ENCODE data around the gene SLC25A39. TPM values are rescaled to one million over a fixed set of nuclear protein-coding genes. Genes with fewer than 3 reads are reported as not detected.
A peak's percentile ranks its signal among the peaks of the same experiment; 100 is the strongest.
"Not testable (repeated sequence)": the region's sequence is repeated elsewhere in the genome, so short reads cannot be mapped to it uniquely, and the experiment has no call there.

SLC25A39 gene
- polyA plus RNA-seq, 1 experiment = 84.5 TPM

- DNase-seq (ENCODE audit: low read depth) = no peak
- H3K4me3 ChIP-seq (ENCODE audit: low read depth, low read length) = no peak overlapping the region
- TF ChIP-seq CTCF (IDR thresholded peaks at IDR 0.05; ENCODE audit: insufficient read depth, low read depth, low read length) = no peak
- H3K27me3 ChIP-seq (ENCODE audit: control insufficient read depth, insufficient read depth, low read length) = no peaks in the 10 kb centered on the region
- peaks cover 22% of the 10 kb centered on the region for H3K36me3 ChIP-seq (ENCODE audit: control insufficient read depth, insufficient read depth, low read length)
- CTCF ChIA-PET = interaction anchor here (0.8 to 7.1 kb wide), 12 partner anchors 8 to 306 kb away, joined by 3 to 69 read pairs (median 4); partner anchors contain the start of gene FAM171A2
- POLR2A ChIA-PET = no interaction called here
These were observed 25.0 kb upstream of the SLC25A39 start for GRCh38 chr17:44349553-44350070.

- TF ChIP-seq CTCF (IDR thresholded peaks at IDR 0.05; ENCODE audit: insufficient read depth, low read depth, low read length) = no peak
- DNase-seq (ENCODE audit: low read depth) = no peak
- ChIA-PET CTCF (interaction anchor here (1.2 to 7.1 kb wide), 4 partner anchors 12 to 306 kb away, joined by 3 to 69 read pairs (median 4); partner anchors contain the start of gene FAM171A2), POLR2A (no interaction called here)
- Histone ChIP-seq H3K27me3 (ENCODE audit: control insufficient read depth, insufficient read depth, low read length) (no peaks in the 10 kb centered on the region), H3K36me3 (ENCODE audit: control insufficient read depth, insufficient read depth, low read length) (peaks cover 22% of the 10 kb centered on the region), H3K4me3 (ENCODE audit: low read depth, low read length) (no peak overlapping the region)
These were observed 24.4 kb upstream of the SLC25A39 start for GRCh38 chr17:44348988-44349364.

DNA sequence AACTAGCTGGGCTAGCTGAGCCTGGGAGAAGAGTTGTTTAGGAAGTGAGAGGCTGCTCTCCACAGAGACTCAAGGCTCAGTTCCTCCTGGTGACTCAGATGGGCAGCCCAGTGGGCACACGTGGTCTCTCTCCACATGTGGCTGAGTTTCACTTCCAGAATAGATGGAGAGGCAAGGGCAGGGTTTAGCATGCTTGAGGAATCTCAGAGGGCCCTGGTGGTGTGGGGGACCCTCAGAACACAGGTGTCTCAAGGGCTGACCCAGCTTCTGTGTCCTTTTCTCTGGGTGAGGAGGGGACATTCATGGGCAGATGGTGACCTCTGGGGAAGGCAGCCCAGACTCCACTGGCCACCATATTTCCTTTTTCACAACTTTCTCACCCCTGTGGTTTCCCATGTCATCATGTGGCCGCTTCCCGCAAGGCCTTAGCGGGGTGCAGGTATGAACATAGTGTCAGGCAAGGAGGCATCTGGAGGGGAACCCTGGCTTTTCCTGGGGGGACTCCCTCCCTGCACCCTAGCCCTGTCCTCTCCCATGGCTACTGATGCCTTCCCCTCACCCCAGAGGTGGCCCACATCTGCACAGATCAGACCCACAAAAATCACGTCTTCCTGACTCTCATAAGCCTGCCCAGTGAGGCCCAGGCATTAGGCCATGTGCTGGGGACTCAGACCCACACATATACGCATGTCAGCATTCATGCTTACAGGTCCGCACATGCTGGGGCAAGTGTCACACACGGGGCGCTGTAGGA is 23.8 kb upstream of the SLC25A39 start:
- TF ChIP-seq CTCF (IDR thresholded peaks at IDR 0.05; ENCODE audit: insufficient read depth, low read depth, low read length) = no peak
- DNase-seq (ENCODE audit: low read depth) = no peak
- peaks cover 22% of the 10 kb centered on the region for H3K36me3 ChIP-seq (ENCODE audit: control insufficient read depth, insufficient read depth, low read length)
- no peak overlapping the region for H3K4me3 ChIP-seq (ENCODE audit: low read depth, low read length)
- ChIA-PET CTCF (interaction anchor here (0.8 to 7.1 kb wide), 8 partner anchors 13 to 175 kb away, joined by 3 to 69 read pairs (median 4); partner anchors contain the start of gene FAM171A2), POLR2A (no interaction called here)
- H3K27me3 ChIP-seq (ENCODE audit: control insufficient read depth, insufficient read depth, low read length) = no peaks in the 10 kb centered on the region

DNA sequence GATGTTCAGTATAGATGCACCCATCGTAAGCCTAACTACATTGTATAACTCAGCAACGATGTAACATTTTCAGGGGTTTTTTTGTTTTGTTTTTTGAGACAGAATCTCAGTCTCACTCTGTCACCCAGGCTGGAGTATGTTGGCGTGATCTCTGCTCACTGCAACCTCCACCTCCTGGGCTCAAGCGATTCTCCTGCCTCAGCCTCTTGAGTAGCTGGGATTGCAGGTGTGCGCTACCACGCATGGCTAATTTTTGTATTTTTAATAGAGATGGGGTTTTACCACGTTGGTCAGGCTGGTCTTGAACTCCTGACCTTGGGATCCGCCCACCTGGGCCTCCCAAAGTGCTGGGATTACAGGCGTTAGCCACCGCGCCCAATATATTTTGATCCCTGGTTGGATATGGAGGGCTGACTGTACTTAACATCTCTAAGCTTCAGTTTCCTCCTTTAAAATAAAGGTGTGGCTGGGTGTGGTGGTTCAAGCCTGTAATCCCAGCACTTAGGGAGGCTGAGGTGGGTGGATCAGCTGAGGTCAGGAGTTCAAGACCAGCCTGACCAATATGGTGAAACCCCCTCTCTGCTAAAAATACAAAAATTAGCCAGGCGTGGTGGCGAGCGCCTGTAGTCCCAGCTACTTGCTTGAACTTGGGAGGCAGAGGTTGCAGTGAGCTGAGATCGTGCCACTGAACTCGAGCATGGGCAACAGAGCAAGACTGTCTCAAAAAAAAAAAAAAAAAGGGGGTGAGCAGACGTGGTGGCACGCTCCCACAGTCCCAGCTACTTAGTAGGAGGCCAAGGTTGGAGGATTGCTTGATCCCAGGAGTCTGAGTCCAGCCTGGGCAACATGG is 22.8 kb upstream of the SLC25A39 start:
- DNase-seq (ENCODE audit: low read depth); H3K4me3 ChIP-seq (ENCODE audit: low read depth, low read length); POLR2A ChIA-PET; H3K27me3 ChIP-seq (ENCODE audit: control insufficient read depth, insufficient read depth, low read length): not testable (repeated sequence)
- CTCF ChIA-PET = interaction anchor here (0.6 to 7.1 kb wide), 8 partner anchors 14 to 176 kb away, joined by 3 to 69 read pairs (median 4); partner anchors contain the start of gene FAM171A2
- H3K36me3 ChIP-seq (ENCODE audit: control insufficient read depth, insufficient read depth, low read length) = peaks cover 18% of the 10 kb centered on the region

DNA sequence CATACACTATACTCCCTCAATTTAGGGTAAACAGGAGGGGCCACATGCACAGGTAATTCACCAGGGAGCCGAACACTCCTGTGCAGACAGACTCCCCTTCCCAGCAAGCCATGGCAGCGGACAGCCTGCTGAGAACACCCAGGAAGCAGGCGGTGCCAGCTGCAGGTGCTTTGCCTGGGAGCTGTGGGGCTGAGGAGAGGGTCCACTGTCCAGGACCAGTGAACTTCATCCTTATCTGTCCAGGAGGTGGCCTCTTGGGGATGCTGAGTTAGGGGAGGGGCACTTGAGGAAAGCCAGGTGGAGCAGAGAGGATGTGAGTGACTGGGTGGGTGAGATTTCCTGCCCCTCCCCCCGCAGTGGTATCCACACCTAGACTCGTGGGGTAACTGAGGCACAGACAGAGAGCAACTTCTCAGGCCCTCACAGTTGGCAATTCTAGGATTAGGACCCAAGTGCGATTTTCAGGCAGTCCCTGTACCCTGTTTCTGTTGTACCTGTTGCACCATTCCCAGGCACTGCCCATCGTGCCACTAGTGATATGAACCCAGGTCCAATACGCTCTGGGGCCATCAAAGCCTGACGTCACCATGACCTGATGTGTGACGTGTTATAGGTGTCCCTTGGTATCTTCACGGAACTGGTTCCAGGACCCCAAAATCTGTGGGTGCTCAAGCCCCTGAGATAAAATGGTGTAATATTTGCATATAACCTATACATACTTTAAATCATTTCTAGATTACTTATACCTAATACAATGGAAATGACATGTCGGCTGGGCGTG is 21.6 kb upstream of the SLC25A39 start:
- CTCF ChIA-PET = interaction anchor here (0.7 to 3.3 kb wide), 18 partner anchors 9 to 223 kb away, joined by 3 to 28 read pairs (median 4); partner anchors contain the start of genes FAM171A2, HDAC5 and UBTF
- POLR2A ChIA-PET = interaction anchor here (0.5 kb wide), 1 partner anchor 157 kb away, joined by 5 read pairs; no protein-coding TSS in a partner anchor
- H3K27me3 ChIP-seq (ENCODE audit: control insufficient read depth, insufficient read depth, low read length) = no peaks in the 10 kb centered on the region
- no peak for TF ChIP-seq CTCF (IDR thresholded peaks at IDR 0.05; ENCODE audit: insufficient read depth, low read depth, low read length)
- DNase-seq (ENCODE audit: low read depth) = no peak
- peaks cover 12% of the 10 kb centered on the region for H3K36me3 ChIP-seq (ENCODE audit: control insufficient read depth, insufficient read depth, low read length)
- H3K4me3 ChIP-seq (ENCODE audit: low read depth, low read length) = peak overlapping the region; percentile 87
